Stimulated activated CD4-positive, alpha-beta T cell treated with anti-CD3 and anti-CD28 coated beads, Interleukin-12 subunit alpha, Interleukin-12 subunit beta, amount 100 ng/mL, for 48 hours (primary cell): ENCODE measurements around the gene SLCO3A1.
"Not testable (repeated sequence)": the region's sequence is repeated elsewhere in the genome, so short reads cannot be mapped to it uniquely, and the experiment has no call there.

Experiments used
- DNase-seq, 3 donors: peaks; one replicate each; pipeline ENCODE4 v3.0.0-alpha.2; 2020; ENCODE audit warnings: low read depth in 2 of 3, low spot score in 1 of 3

The SLCO3A1 gene

GRCh38 chr15:91961357-91961756, 107.8 kb downstream of the SLCO3A1 start:
- DNase-seq: no peak

GRCh38 chr15:91963747-91964146, 110.2 kb downstream of the SLCO3A1 start:
- DNase-seq: not testable (repeated sequence)

GRCh38 chr15:91965501-91966193, 112.1 kb downstream of the SLCO3A1 start:
- no peak for DNase-seq

- no peak for DNase-seq
Observed at GRCh38 chr15:91966194-91966552, 112.7 kb downstream of the SLCO3A1 start.

- no peak for DNase-seq
Observed at GRCh38 chr15:91967935-91968606, 114.6 kb downstream of the SLCO3A1 start.

GRCh38 chr15:91968610-91969009, 115.1 kb downstream of the SLCO3A1 start:
- DNase-seq: no peak

GRCh38 chr15:91970142-91970541, 116.6 kb downstream of the SLCO3A1 start:
- DNase-seq: no peak

- DNase-seq: no peak
Observed at GRCh38 chr15:91973481-91973880, 120.0 kb downstream of the SLCO3A1 start.

- DNase-seq: no peak
Observed at GRCh38 chr15:91974321-91974720, 120.8 kb downstream of the SLCO3A1 start.

- DNase-seq: no peak
Observed at GRCh38 chr15:91975241-91975978, 121.9 kb downstream of the SLCO3A1 start.

GRCh38 chr15:91976966-91977365, 123.5 kb downstream of the SLCO3A1 start:
- DNase-seq: no peak

- no peak for DNase-seq
Observed at GRCh38 chr15:91980502-91981267, 127.2 kb downstream of the SLCO3A1 start.

- no peak for DNase-seq
Observed at GRCh38 chr15:91981821-91982800, 128.6 kb downstream of the SLCO3A1 start.

GRCh38 chr15:91983729-91984340, 130.3 kb downstream of the SLCO3A1 start:
- DNase-seq: no peak

GRCh38 chr15:91985297-91985696, 131.8 kb downstream of the SLCO3A1 start:
- no peak for DNase-seq

GRCh38 chr15:91988071-91988470, 134.6 kb downstream of the SLCO3A1 start:
- no peak for DNase-seq

GRCh38 chr15:91988655-91989054, 135.1 kb downstream of the SLCO3A1 start:
- no peak for DNase-seq

GRCh38 chr15:91989821-91990220, 136.3 kb downstream of the SLCO3A1 start:
- no peak for DNase-seq

- DNase-seq: no peak
Observed at GRCh38 chr15:91992945-91993344, 139.4 kb downstream of the SLCO3A1 start.

- DNase-seq: no peak
Observed at GRCh38 chr15:91995146-91995545, 141.6 kb downstream of the SLCO3A1 start.
